ENCODE results near the gene EXOC3.

Gene EXOC3

GRCh38 chr5:502325-503079 lies 59.5 kb downstream of the EXOC3 start:
- TF ChIP-seq CTCF (IDR thresholded peaks at IDR 0.05), result no peak

DNA sequence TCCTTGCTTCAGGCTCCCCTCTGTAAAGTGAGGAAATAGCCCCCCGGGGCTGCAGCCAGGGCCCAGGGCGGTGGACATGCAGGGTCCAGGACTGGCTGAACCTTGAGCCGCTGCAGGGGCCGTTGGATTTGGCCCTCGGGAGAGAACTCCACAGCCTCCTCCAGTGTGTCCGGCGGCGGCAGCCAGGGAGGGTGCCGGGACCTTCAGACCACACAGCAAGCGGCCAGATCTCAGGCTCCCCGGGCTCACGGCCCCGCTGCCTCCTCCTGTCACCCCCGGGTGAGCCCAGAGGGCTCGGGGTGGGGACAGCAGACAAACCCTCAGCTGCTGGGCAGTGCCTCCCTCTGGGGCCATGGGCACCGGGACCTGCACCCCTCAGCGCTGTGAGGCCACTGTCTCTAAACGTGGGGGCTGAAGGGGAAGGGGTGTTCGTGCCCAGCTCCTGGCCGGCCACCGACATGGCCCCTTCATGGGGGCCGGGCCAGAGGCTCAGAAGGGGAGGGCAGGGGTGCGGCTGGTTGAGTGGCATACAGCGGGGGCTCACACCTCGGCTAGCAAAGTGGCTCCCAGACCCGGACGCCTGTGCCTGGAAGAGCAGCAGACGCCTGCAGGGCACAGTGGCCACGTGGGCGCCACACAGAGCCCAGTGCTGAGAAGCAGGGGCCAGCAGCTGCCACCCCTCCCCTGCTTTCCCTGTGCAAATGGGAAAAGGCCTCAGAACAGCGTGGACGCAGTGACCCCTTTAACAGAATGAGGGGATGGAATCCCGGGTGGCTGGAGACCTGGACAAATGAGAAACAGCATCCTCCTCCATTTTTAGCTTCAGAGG lies 61.6 kb downstream of the EXOC3 start:
- no peak for TF ChIP-seq CTCF (IDR thresholded peaks at IDR 0.05)

DNA sequence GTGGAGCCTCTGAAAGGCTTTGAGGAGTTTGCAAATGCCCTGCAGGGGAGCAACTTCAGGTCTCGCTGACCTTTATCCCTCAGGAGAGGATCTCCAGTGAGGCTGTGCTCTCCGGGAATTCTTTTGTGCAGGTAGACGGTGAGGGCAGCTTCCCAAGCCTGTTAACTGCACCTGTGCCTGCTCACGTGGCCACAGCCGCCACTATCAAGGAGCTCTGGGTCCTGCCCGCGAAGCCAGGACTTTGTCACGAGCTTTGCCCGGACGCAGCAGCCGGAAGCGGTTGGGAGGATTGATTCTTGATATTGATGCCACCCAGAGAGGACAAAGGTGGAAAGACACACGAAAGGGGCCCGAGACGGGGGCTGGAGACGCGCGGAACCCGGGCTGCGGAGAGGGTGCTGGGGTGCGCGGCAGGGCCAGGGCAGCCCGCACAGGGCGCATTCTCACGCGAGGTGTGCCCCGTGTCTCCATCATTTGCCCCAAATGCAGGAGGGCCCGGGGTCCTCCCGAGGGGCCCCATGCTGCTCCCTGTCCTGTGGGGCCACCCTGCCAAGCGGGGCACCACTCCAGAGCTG lies 63.1 kb downstream of the EXOC3 start:
- TF ChIP-seq CTCF (IDR thresholded peaks at IDR 0.05), result no peak

DNA sequence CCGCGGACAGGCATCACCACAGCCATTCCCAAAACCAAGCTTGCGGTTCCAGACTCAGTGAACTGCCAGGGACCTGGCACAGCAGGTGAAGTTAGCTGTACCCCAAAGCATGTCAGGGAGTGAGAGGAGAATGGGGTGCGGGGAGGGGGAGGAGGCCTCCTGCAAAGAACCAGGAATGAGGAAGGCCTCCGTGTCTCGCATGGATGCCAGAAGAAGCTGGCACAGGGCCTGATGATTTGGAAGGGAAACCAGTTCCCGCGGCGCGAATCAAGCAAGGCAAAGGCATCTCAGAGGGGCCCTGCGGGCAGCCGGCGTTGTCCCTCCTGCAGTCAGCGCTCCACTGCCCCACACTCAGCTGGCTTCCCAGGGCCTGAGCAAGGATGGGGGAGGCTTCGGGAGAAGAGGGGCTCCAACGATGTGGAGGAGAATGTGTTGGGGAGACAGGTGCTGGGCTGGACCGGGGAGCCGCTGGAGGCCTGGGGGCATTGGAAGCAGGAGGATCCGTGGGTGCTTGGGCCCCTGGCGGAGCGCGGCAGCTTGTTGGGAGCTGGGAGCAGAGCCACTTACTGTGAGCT lies 66.7 kb downstream of the EXOC3 start:
- TF ChIP-seq CTCF (IDR thresholded peaks at IDR 0.05), result no peak

GRCh38 chr5:510521-510920 lies 67.5 kb downstream of the EXOC3 start:
- no peak for TF ChIP-seq CTCF (IDR thresholded peaks at IDR 0.05)

- TF ChIP-seq CTCF (IDR thresholded peaks at IDR 0.05), result no peak
Observed at GRCh38 chr5:511476-511875, 68.5 kb downstream of the EXOC3 start.

All from LNCAP (cell line).